K562 (cell line): ENCODE data around the gene SMIM35. TPM values are rescaled to one million over a fixed set of nuclear protein-coding genes. Genes with fewer than 3 reads are reported as not detected.

Source experiments
- ELK1 ChIP-seq: sonication (generic); formaldehyde crosslinking; IDR thresholded peaks from 2 replicates; pipeline ENCODE4 v1.8.1; 2022; ENCODE audit warnings: missing genetic modification reagents
- ETV1 ChIP-seq: fragments of 450-650 bp; conservative IDR thresholded peaks from 2 replicates; pipeline ENCODE4 v1.6.1; 2016; ENCODE audit warnings: missing genetic modification characterization, control low read depth, low read depth, missing compliant biosample characterization
- HES1 ChIP-seq: fragments of 450-650 bp; IDR thresholded peaks from 2 replicates; pipeline ENCODE4 v1.6.1; 2016; ENCODE audit warnings: low read depth, mild to moderate bottlenecking, moderate library complexity
- ILF3 ChIP-seq: fragments of 450-650 bp; IDR thresholded peaks from 2 replicates; pipeline ENCODE4 v1.6.1; 2018; ENCODE audit warnings: antibody characterized with exemption, mild to moderate bottlenecking, moderate library complexity, borderline replicate concordance
- MBD1 ChIP-seq: fragments of 250-450 bp; sonication (Bioruptor Pico); IDR thresholded peaks from 2 replicates; pipeline ENCODE4 v1.8.0; 2022; ENCODE audit warnings: inconsistent platforms
- MEF2A ChIP-seq: IDR thresholded peaks from 2 replicates; pipeline ENCODE4 v1.6.1; 2011; ENCODE audit warnings: low read depth, mild to moderate bottlenecking, low read length, moderate library complexity; ENCODE audit not compliant: control insufficient read depth
- MLLT1 ChIP-seq, 2 experiments: fragments of 450-650 bp; IDR thresholded peaks; 2 replicates each; pipeline ENCODE4 v1.6.1; 2016
- PTTG1 ChIP-seq: fragments of 450-650 bp; IDR thresholded peaks from 2 replicates; pipeline ENCODE4 v1.6.1; 2016; ENCODE audit warnings: low read depth, mild to moderate bottlenecking, missing genetic modification characterization, missing compliant biosample characterization
- TAF9B ChIP-seq: fragments of 450-650 bp; IDR thresholded peaks from 2 replicates; pipeline ENCODE4 v1.6.1; 2018; ENCODE audit warnings: mild to moderate bottlenecking; ENCODE audit not compliant: partially characterized antibody
- ZBTB1 ChIP-seq: sonication (generic); formaldehyde crosslinking; IDR thresholded peaks from 2 replicates; pipeline ENCODE4 v1.8.1; 2023; ENCODE audit warnings: missing genetic modification reagents, low read depth, mild to moderate bottlenecking, borderline replicate concordance
- ZNF3 ChIP-seq: fragments of 250-450 bp; sonication (Bioruptor Pico); IDR thresholded peaks from 2 replicates; pipeline ENCODE4 v1.5.0; 2021; ENCODE audit warnings: mild to moderate bottlenecking, moderate library complexity
- ZNF311 ChIP-seq: fragments of 250-450 bp; sonication (Bioruptor Pico); IDR thresholded peaks from 2 replicates; pipeline ENCODE4 v1.4.0; 2020; ENCODE audit warnings: mild to moderate bottlenecking, moderate library complexity
- ZNF431 ChIP-seq: sonication (generic); formaldehyde crosslinking; IDR thresholded peaks from 2 replicates; pipeline ENCODE4 v1.8.0; 2022; ENCODE audit warnings: mild to moderate bottlenecking, missing genetic modification reagents
- polyA plus RNA-seq, 8 experiments: library from polyadenylated mRNA; depleted of rRNA in 4 of 8; stranded (reverse) in 5 of 8; unstranded in 3 of 8; fragments of >200 nt; fragmentation: Nextera tagmentation in 2 of 8; fragmentation: Illumina TruSeq in 1 of 8; extraction: Ambion mirVana in 2 of 8; extraction: Trizol in 1 of 8; gene quantifications; 2 replicates each; pipeline versions ENCODE4 v1.2.1 to v1.2.3, GENCODE V29; 2011 to 2014; ENCODE audit warnings: inconsistent platforms in 1 of 8, missing spikeins in 1 of 8
- total RNA-seq, 7 experiments: library from RNA; depleted of rRNA in 6 of 7; stranded (reverse); fragments of >200 nt in 6 of 7; fragmentation: Illumina TruSeq in 2 of 7; extraction: Trizol in 2 of 7; gene quantifications; 2 replicates each; pipeline versions ENCODE4 v1.2.1 to v1.2.3, GENCODE V29; 2011 to 2021; ENCODE audit warnings: low replicate concordance in 1 of 7

Gene SMIM35
- total and polyA plus RNA-seq, 9 of the 15 experiments (the other 6 are each of a cell fraction or from before 2014, with no cell fraction given), result 0.03 TPM; not detected in 7

- TF ChIP-seq HES1 (no peak), MEF2A (no peak), ILF3 (peak; percentile 77), ZNF3 (CRISPR knock-in tag) (peak; percentile 51; the same call in 1 of the 2 replicates), ETV1 (tag) (no peak), PTTG1 (tag) (no peak), ZNF311 (no peak), TAF9B (no peak), MLLT1 (IDR thresholded peaks at IDR 0.05) (peak; percentile 22 to 26; a peak in 1 of 4 replicates), MBD1 (no peak), ZBTB1 (CRISPR knock-in tag) (no peak), ELK1 (CRISPR knock-in tag) (no peak), ZNF431 (CRISPR knock-in tag) (no peak)
Observed at GRCh38 chr11:118126082-118126838, 39.5 kb upstream of the SMIM35 start (continued).
